GM12874 (cell line): ENCODE data around the gene ZC3H15.

ENCODE experiments used
- CTCF ChIP-seq: IDR thresholded peaks from 2 replicates; pipeline ENCODE4 v1.5.1; 2011; ENCODE audit warnings: low read depth, mild to moderate bottlenecking, control low read depth, low read length, moderate library complexity; ENCODE audit not compliant: insufficient read depth

Gene ZC3H15

DNA sequence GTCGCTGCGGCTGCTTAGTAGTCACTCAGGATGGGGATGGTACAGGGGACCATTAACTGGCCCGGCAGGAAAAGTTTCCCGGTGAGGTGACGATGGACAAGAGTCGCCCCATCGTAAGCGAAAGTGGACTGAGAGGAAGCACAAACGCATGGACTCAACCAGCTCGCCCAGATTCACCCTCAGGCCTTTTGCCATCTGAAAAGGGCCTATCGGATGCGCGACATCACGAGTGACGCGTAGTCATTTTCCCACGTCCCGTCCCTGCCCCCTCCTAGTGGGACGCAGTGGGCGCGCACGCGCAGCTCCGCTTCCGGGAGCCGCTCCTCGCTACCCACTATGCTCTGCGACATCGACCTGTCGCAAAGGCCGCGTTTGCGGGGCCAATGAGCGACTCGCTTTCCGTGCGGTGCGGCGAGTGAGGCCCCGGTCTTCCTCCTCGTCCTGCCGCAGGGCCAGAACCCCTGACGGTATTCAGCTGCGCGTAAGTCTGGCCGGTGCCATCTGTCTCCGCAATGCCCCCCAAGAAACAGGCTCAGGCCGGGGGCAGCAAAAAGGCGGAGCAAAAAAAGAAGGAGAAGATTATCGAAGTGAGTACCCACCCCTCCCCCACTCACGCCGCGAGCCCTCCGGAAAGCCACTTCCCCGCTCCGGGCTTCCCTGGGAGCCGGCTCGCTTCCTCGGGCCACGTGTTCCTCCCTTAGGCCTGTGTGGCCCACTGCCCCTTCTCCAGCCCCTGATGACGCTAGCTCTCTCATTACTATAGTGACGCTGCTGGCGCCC, at the start of gene ZC3H15:
TSS of gene ZC3H15 (plus strand) at position 390 of the 780 bp plus-strand sequence. CDS start at position 513, 123 bp downstream.
- TF ChIP-seq CTCF = no peak

- no peak for TF ChIP-seq CTCF
Observed at GRCh38 chr2:186437719-186438118, 48.3 kb upstream of the ZC3H15 start.

DNA sequence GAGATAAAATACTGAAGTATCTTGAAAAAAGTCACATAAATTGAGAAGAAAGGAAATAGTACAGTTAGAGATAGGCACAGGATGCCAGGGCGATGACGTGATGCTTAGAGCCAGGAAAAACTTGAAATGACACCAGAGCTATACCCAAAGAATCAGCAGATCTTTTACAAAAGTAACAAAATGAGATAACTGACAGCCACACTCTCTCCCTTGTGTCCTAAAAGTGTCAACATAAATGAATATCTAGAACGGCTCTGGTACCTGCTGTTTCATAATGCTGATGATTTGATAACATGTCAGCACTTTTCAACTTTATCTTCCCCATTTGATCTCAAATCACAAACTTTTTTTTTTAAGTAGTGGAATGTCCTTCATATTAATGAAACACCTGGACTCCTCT, 45.6 kb upstream of the ZC3H15 start:
- TF ChIP-seq CTCF = no peak

- no peak for TF ChIP-seq CTCF
Observed at GRCh38 chr2:186442885-186443284, 43.2 kb upstream of the ZC3H15 start.

GRCh38 chr2:186443851-186444250, 42.2 kb upstream of the ZC3H15 start:
- no peak for TF ChIP-seq CTCF

DNA sequence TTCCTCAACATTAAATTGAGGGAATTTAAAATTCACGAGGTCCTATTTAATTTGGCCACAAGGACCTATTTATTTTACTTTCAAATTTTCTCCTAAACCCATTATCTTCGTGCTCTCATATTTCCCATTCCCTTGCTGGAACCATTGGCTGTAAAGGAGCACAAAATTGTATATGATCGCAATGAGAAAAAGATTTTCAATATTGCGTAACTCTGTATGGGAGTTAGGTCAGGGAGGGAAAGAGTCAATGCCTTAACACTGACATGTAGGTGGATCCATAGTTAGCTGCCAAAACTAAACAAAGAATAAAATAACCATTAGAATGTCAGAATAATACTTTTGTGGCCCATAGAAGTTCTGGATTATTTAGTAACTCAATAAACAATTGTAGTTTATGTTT, 40.6 kb upstream of the ZC3H15 start:
- TF ChIP-seq CTCF = no peak

DNA sequence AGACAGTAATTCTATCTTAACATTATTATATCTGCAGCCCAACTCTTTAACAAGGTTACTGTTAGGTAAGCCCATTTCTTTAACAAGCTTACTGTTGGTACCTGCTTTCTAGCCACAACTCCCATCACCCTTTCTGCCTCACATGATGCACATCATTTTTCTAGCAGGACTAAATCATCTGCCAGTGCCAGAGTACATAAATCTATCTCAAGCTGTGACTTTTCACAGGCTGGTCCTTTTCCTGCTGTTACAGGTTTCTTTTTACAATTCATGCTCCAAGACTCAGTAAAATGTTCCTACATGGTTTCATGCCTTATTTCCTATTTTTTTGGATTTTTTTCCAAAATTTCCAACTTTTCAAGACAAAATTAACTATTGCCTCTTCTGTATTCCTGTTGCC, 30.4 kb upstream of the ZC3H15 start:
- TF ChIP-seq CTCF = no peak
